BJ (cell line): Measurements from ENCODE around the gene TEX54. TPM values are rescaled to one million over a fixed set of nuclear protein-coding genes. Genes with fewer than 3 reads are reported as not detected.

ENCODE experiments used
- CTCF ChIA-PET: fragments of 350-600 bp; formaldehyde crosslinking; extraction: SDS; loops from one replicate; lab custom pipeline; 2021; ENCODE audit warnings: antibody characterized with exemption, inconsistent platforms; lab: Yijun Ruan, JAX
- POLR2A ChIA-PET: fragments of 300-600 bp; sonication (Branson Sonifier 250); formaldehyde crosslinking; extraction: SDS; loops from one replicate; lab custom pipeline; 2021; ENCODE audit warnings: antibody characterized with exemption; lab: Charles Lee
- DNase-seq: peaks from one replicate; pipeline ENCODE4 v3.0.0-alpha.2; 2011; ENCODE audit warnings: low read depth
- H3K27me3 ChIP-seq: 2 replicates; pipeline ENCODE4 v1.6.0; 2011; ENCODE audit warnings: low read length; ENCODE audit not compliant: control insufficient read depth, insufficient read depth
- H3K36me3 ChIP-seq: 2 replicates; pipeline ENCODE4 v1.5.1; 2011; ENCODE audit warnings: low read length; ENCODE audit not compliant: control insufficient read depth, insufficient read depth
- H3K4me3 ChIP-seq: 2 replicates; pipeline ENCODE4 v1.5.1; 2011; ENCODE audit warnings: low read depth, mild to moderate bottlenecking, control low read depth, low read length
- CTCF ChIP-seq: IDR thresholded peaks from 2 replicates; pipeline ENCODE4 v1.5.1; 2011; ENCODE audit warnings: low read depth, mild to moderate bottlenecking, control low read depth, inconsistent platforms, low read length, moderate library complexity; ENCODE audit not compliant: insufficient read depth
- polyA minus RNA-seq: library from RNA; depleted of rRNA, polyadenylated mRNA; stranded (reverse); fragments of >200 nt; gene quantifications from 2 replicates; pipeline ENCODE4 v1.2.3, GENCODE V29; 2011; rRNA and poly(A)+ RNA removed
- polyA plus RNA-seq: library from polyadenylated mRNA; depleted of rRNA; stranded (reverse); fragments of >200 nt; gene quantifications from 2 replicates; pipeline ENCODE4 v1.2.3, GENCODE V29; 2011; rRNA removed

The TEX54 gene
- polyA plus RNA-seq (not detected in 2 replicates), polyA minus RNA-seq (not detected in 2 replicates)

- POLR2A ChIA-PET = interaction anchor here (0.5 to 2.2 kb wide), 2 partner anchors 8 to 1690 kb away, joined by 4 to 21 read pairs; no protein-coding TSS in a partner anchor
- CTCF ChIA-PET = interaction anchor here (1.6 kb wide), 1 partner anchor 25 kb away, joined by 5 read pairs; no protein-coding TSS in a partner anchor
- H3K27me3 ChIP-seq = no peaks in the 10 kb centered on the region
- peaks cover 16% of the 10 kb centered on the region for H3K36me3 ChIP-seq
- no peak for DNase-seq
- H3K4me3 ChIP-seq = peak within 1 kb of the TSS; percentile 92
- no peak for TF ChIP-seq CTCF
These were observed at the start of gene TEX54 for GRCh38 chr11:62832336-62833234. Gene TEX54, minus strand, starts transcription at chr11:62832841.

GRCh38 chr11:62882431-62882749 lies 49.7 kb upstream of the TEX54 start:
- peaks cover 24% of the 10 kb centered on the region for H3K36me3 ChIP-seq
- DNase-seq = no peak
- no peak for TF ChIP-seq CTCF
- peak overlapping the region; percentile 98 for H3K4me3 ChIP-seq
- ChIA-PET POLR2A (interaction anchor here (0.7 to 0.8 kb wide), 2 partner anchors 12 to 41 kb away, joined by 5 to 9 read pairs; no protein-coding TSS in a partner anchor), CTCF (interaction anchor here (1.3 to 6.6 kb wide), 6 partner anchors 11 to 107 kb away, joined by 3 to 43 read pairs (median 4); partner anchors contain the start of gene TMEM179B)
- no peaks in the 10 kb centered on the region for H3K27me3 ChIP-seq

- H3K36me3 ChIP-seq = peaks cover 22% of the 10 kb centered on the region
- POLR2A ChIA-PET = interaction anchor here (0.7 to 1.0 kb wide), 4 partner anchors 13 to 41 kb away, joined by 4 to 9 read pairs (median 4); no protein-coding TSS in a partner anchor
- peak overlapping the region; percentile 98 for H3K4me3 ChIP-seq
- CTCF ChIA-PET = interaction anchor here (0.7 to 6.6 kb wide), 15 partner anchors 11 to 734 kb away, joined by 3 to 43 read pairs (median 4); partner anchors contain the start of genes LRRN4CL and TMEM179B
- DNase-seq = peak; percentile 87
- H3K27me3 ChIP-seq = no peaks in the 10 kb centered on the region
- TF ChIP-seq CTCF = no peak
These were observed 49.2 kb upstream of the TEX54 start for GRCh38 chr11:62881579-62882430.

DNA sequence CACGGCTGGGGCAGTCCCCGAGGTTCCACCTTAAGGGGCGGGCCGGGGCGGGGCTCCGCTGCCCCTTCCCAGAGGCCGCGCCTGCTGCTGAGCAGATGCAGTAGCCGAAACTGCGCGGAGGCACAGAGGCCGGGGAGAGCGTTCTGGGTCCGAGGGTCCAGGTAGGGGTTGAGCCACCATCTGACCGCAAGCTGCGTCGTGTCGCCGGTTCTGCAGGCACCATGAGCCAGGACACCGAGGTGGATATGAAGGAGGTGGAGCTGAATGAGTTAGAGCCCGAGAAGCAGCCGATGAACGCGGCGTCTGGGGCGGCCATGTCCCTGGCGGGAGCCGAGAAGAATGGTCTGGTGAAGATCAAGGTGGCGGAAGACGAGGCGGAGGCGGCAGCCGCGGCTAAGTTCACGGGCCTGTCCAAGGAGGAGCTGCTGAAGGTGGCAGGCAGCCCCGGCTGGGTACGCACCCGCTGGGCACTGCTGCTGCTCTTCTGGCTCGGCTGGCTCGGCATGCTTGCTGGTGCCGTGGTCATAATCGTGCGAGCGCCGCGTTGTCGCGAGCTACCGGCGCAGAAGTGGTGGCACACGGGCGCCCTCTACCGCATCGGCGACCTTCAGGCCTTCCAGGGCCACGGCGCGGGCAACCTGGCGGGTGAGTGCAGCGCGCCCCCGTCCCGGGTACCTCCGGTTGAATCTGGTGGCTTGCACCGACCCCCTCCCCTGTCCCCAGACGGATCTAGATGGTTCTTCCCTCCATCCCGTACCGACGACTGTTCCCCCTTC lies 48.4 kb upstream of the TEX54 start, which contains the start of gene SLC3A2:
TSS of gene SLC3A2 (plus strand) at position 94 of the 776 bp plus-strand sequence. CDS start at position 222, 128 bp downstream.
- peak; percentile 45 for DNase-seq
- CTCF ChIA-PET = interaction anchor here (0.6 to 6.6 kb wide), 15 partner anchors 12 to 735 kb away, joined by 3 to 43 read pairs (median 3); partner anchors contain the start of genes LRRN4CL, TAF6L and TMEM179B
- Histone ChIP-seq H3K4me3 (peak within 1 kb of the TSS; percentile 98), H3K27me3 (no peaks in the 10 kb centered on the region), H3K36me3 (peaks cover 17% of the 10 kb centered on the region)
- POLR2A ChIA-PET = interaction anchor here (0.5 to 1.0 kb wide), 3 partner anchors 25 to 393 kb away, joined by 3 to 4 read pairs (median 4); no protein-coding TSS in a partner anchor
- TF ChIP-seq CTCF = peak; percentile 78
